Measurements from ENCODE around the gene TPPP3.
"Not testable (repeated sequence)": the region's sequence is repeated elsewhere in the genome, so short reads cannot be mapped to it uniquely, and the experiment has no call there.

Gene TPPP3

DNA sequence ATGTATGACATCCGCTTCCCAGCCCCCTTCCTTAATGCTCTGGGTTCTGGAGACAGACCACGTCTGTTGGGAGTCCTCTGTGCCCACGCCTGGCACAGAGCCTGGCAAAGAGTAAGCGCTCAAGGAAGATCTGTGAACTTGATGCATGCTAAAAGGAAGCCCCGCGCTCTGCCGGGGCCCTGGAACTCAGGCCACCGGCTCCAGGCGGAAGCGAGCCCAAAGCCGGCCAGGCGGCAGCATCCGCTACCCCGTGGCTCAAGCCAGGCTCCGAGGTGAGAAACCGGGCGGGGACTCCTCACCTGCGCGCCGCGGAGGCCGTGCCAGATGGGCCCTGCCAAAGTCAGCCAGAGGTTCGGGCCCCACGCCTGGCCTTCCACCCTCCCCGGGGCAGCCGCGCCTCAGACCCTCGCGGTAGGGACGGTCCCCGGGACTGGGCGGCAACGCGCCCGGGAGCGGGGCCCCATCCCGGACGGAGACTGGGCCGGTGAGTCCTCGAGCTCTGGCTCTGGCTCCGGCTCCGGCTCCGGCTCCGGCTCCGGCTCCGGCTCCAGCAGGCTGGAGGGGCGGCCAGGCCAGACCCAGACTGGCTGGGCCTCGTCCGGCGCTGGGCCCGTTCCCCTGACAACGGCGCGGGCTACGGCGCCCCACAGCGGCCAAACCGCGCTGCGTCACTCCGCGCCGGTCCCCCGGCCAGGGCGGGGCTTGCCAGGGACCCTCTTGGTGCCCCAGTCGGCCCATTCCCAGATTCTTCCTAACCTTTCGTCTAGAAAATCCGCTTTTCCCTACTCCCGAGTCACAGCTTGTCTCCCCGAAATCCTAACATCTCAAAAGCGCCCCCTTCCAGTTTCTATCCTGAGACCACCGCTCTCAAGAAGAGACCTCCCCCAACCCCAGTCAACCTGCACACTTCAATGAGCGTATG lies 22.8 kb upstream of the TPPP3 start, which contains the start of gene ZDHHC1:
Gene ZDHHC1, minus strand, starts transcription at position 606 of the 922 bp plus-strand sequence. CDS start 8,702 bp downstream, outside the sequence.
- TF ChIP-seq, protein P1, sequence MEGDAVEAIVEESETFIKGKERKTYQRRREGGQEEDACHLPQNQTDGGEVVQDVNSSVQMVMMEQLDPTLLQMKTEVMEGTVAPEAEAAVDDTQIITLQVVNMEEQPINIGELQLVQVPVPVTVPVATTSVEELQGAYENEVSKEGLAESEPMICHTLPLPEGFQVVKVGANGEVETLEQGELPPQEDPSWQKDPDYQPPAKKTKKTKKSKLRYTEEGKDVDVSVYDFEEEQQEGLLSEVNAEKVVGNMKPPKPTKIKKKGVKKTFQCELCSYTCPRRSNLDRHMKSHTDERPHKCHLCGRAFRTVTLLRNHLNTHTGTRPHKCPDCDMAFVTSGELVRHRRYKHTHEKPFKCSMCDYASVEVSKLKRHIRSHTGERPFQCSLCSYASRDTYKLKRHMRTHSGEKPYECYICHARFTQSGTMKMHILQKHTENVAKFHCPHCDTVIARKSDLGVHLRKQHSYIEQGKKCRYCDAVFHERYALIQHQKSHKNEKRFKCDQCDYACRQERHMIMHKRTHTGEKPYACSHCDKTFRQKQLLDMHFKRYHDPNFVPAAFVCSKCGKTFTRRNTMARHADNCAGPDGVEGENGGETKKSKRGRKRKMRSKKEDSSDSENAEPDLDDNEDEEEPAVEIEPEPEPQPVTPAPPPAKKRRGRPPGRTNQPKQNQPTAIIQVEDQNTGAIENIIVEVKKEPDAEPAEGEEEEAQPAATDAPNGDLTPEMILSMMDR (IDR thresholded peaks at IDR 0.05; ENCODE audit: insufficient read depth, low read length, missing control alignments) = peak; percentile 69
- ChIA-PET CTCF (interaction anchor here (0.7 to 3.3 kb wide), 38 partner anchors 9 to 450 kb away, joined by 3 to 79 read pairs (median 4); partner anchors contain the start of genes ATP6V0D1, HSD11B2 and TPPP3), POLR2A (interaction anchor here (0.6 kb wide), 1 partner anchor 169 kb away, joined by 3 read pairs; the partner anchor contains the start of gene FHOD1)
- no peak for DNase-seq (ENCODE audit: low read depth, low spot score)
- peak within 1 kb of the TSS; percentile 73 for H3K4me3 ChIP-seq (ENCODE audit: low read depth, low read length)

GRCh38 chr16:67415421-67415820 lies 22.1 kb upstream of the TPPP3 start:
- CTCF ChIA-PET = interaction anchor here (1.1 to 5.0 kb wide), 6 partner anchors 12 to 449 kb away, joined by 3 to 43 read pairs (median 4); partner anchors contain the start of gene TPPP3
- POLR2A ChIA-PET; DNase-seq (ENCODE audit: low read depth, low spot score): not testable (repeated sequence)
- peak overlapping the region; percentile 73 for H3K4me3 ChIP-seq (ENCODE audit: low read depth, low read length)

DNA sequence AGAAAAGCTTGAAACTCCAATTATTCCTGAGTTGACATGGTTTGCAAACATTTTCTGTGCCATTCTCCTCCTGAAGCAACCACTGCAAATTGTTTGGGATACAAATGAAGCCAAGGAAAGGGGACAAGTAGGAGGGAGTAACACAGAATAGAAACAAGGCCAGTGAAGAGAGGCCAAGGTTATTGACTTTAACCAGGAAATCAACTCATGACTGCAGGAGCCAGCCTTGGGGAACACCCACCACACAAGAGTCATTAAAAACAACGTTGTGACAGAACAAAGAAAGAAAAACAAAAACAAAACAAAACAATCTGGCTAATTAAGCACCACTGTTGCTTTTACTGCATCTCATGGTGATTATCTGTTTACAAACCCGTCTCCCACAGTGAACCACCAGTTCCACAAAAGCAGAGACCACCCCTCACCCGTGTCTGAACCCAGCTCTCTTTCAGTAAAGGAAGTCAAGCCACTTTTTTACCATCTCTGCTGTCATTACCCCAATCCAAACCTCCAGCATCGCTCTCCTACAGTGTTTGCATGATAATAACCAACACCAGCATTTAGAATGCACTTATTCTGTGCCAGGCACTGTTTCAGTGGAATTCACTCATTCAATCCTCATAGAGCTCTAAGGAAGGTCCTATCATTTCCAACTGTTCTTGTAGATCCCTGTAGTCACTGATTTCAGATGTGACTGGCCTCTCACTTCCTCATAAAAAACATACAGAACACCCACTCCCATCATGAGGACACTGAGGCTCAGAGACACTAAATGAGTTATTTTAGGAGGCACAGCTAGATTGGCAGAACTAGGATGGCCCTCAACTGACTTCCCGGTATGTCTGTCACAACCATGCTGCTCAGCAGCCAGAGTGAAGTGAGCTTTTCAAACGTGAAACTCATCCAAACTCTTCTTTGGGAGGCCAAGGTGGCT lies 20.9 kb upstream of the TPPP3 start:
- no peak overlapping the region for H3K4me3 ChIP-seq (ENCODE audit: low read depth, low read length)
- TF ChIP-seq, protein P1 (IDR thresholded peaks at IDR 0.05; ENCODE audit: insufficient read depth, low read length, missing control alignments) = no peak
- ChIA-PET POLR2A (no interaction called here), CTCF (interaction anchor here (0.7 to 5.0 kb wide), 8 partner anchors 12 to 64 kb away, joined by 3 to 43 read pairs (median 4); partner anchors contain the start of gene TPPP3)
- DNase-seq (ENCODE audit: low read depth, low spot score) = no peak

- no peak for DNase-seq (ENCODE audit: low read depth, low spot score)
- POLR2A ChIA-PET = interaction anchor here (0.6 kb wide), 1 partner anchor 163 kb away, joined by 4 read pairs; no protein-coding TSS in a partner anchor
- TF ChIP-seq, protein P1 (IDR thresholded peaks at IDR 0.05; ENCODE audit: insufficient read depth, low read length, missing control alignments) = no peak
- CTCF ChIA-PET = interaction anchor here (0.6 to 5.0 kb wide), 4 partner anchors 15 to 152 kb away, joined by 3 to 43 read pairs (median 4); no protein-coding TSS in a partner anchor
- no peak overlapping the region for H3K4me3 ChIP-seq (ENCODE audit: low read depth, low read length)
Measured at GRCh38 chr16:67412294-67412693, 19.0 kb upstream of the TPPP3 start.

DNA sequence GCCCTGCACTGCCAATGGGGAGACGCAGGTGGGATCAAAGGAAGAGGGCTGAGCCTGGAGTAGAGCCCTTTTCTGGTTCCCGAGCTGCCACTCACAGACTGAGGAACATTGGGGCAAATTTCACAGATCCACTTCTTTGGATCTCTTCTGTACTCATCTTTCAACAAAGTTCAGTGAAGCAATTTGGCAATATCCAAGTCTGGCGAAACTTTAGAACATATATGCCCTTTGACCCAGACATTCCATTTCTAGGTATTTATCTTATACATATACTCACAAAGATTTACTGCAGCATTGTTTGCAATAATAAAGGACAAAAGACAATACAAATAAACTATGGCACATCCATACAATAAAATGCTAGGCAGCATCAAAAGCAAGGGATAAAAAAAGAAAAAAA lies 18.0 kb upstream of the TPPP3 start:
- POLR2A ChIA-PET = no interaction called here
- CTCF ChIA-PET = interaction anchor here (5.0 kb wide), 1 partner anchor 16 kb away, joined by 43 read pairs; no protein-coding TSS in a partner anchor
- no peak for DNase-seq (ENCODE audit: low read depth, low spot score)
- TF ChIP-seq, protein P1 (IDR thresholded peaks at IDR 0.05; ENCODE audit: insufficient read depth, low read length, missing control alignments) = no peak
- H3K4me3 ChIP-seq (ENCODE audit: low read depth, low read length) = no peak overlapping the region

DNA sequence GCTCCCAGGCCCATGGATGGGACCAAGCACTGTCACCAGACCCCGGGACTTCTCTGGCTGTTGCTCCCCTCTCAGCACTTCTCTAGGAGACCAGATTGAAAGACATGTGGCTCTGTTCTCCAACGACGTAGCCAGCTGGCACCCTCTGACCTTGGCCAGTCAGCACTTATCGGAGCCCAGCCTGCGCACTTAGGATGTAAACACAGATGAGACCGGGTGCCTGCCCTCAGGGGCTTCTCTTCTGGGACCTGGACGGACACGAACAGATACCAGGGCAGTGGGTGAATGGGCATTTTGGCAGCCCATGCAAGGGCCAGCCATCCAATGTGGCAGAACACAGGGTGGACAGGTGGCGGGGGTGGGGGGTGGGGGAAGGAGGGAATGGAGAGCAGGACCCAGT lies 16.3 kb upstream of the TPPP3 start:
- DNase-seq (ENCODE audit: low read depth, low spot score) = no peak
- no peak overlapping the region for H3K4me3 ChIP-seq (ENCODE audit: low read depth, low read length)
- TF ChIP-seq, protein P1 (IDR thresholded peaks at IDR 0.05; ENCODE audit: insufficient read depth, low read length, missing control alignments) = no peak
- ChIA-PET POLR2A (no interaction called here), CTCF (interaction anchor here (1.2 kb wide), 1 partner anchor 12 kb away, joined by 3 read pairs; no protein-coding TSS in a partner anchor)
